ENCODE data around the gene CYFIP1. TPM values are rescaled to one million over a fixed set of nuclear protein-coding genes. Genes with fewer than 3 reads are reported as not detected.

CYFIP1 gene
- total and polyA plus RNA-seq, 7 experiments from 2014 or later, result 0.40 to 37.8 (median 10.0) TPM

- H3K36me3 Mint-ChIP-seq, result no peaks in the 10 kb centered on the region
- ATAC-seq, result no peak
- H3K36me3 ChIP-seq (ENCODE audit: control insufficient read depth in 2 of 3, insufficient read depth in 3 of 3, low read length in 3 of 3), result no peaks in the 10 kb centered on the region
- H3K27me3 ChIP-seq (ENCODE audit: control insufficient read depth in 2 of 2, insufficient read depth in 2 of 2, low read length in 2 of 2), result no peaks in the 10 kb centered on the region
- intact Hi-C loops (cut with micrococcal nuclease), result no loop called here
- ChIA-PET CTCF (no interaction called here), POLR2A (no interaction called here)
- H3K9me3 Mint-ChIP-seq, result no peaks in the 10 kb centered on the region
- H3K27ac ChIP-seq (ENCODE audit: low read depth, low read length), result no peak overlapping the region
- H3K9me3 ChIP-seq (ENCODE audit: control insufficient read depth in 2 of 3, low read length in 3 of 3), result no peaks in the 10 kb centered on the region
- H3K4me3 Mint-ChIP-seq, result no peak overlapping the region
- H3K27me3 Mint-ChIP-seq, result no peaks in the 10 kb centered on the region
- no peak overlapping the region for H3K27ac Mint-ChIP-seq
- H3K4me1 Mint-ChIP-seq, result peaks cover 0 to 15% (median 0%) of the 10 kb centered on the region in 7 donors
- no peak for DNase-seq
- H3K4me3 ChIP-seq (ENCODE audit: low read length), result no peak overlapping the region
- H3K4me1 ChIP-seq (ENCODE audit: control insufficient read depth in 2 of 2, insufficient read depth in 2 of 2, low read length in 2 of 2), result no peaks in the 10 kb centered on the region
Measured at GRCh38 chr15:22933641-22934061, 46.5 kb downstream of the CYFIP1 start.

- Mint-ChIP-seq H3K36me3 (no peaks in the 10 kb centered on the region), H3K9me3 (no peaks in the 10 kb centered on the region), H3K27ac (no peak overlapping the region), H3K27me3 (no peaks in the 10 kb centered on the region), H3K4me3 (no peak overlapping the region), H3K4me1 (peaks cover 0 to 12% (median 0%) of the 10 kb centered on the region in 7 donors)
- ATAC-seq (no peak), DNase-seq (no peak)
- ChIA-PET POLR2A (no interaction called here), CTCF (no interaction called here)
- Histone ChIP-seq H3K27me3 (ENCODE audit: control insufficient read depth in 2 of 2, insufficient read depth in 2 of 2, low read length in 2 of 2) (no peaks in the 10 kb centered on the region), H3K4me1 (ENCODE audit: control insufficient read depth in 2 of 2, insufficient read depth in 2 of 2, low read length in 2 of 2) (no peaks in the 10 kb centered on the region), H3K27ac (ENCODE audit: low read depth, low read length) (no peak overlapping the region), H3K36me3 (ENCODE audit: control insufficient read depth in 2 of 3, insufficient read depth in 3 of 3, low read length in 3 of 3) (no peaks in the 10 kb centered on the region), H3K9me3 (ENCODE audit: control insufficient read depth in 2 of 3, low read length in 3 of 3) (no peaks in the 10 kb centered on the region), H3K4me3 (ENCODE audit: low read length) (no peak overlapping the region)
- intact Hi-C loops (cut with micrococcal nuclease), result no loop called here
Measured at GRCh38 chr15:22931784-22932536, 48.2 kb downstream of the CYFIP1 start.

- Histone ChIP-seq H3K4me1 (ENCODE audit: control insufficient read depth in 2 of 2, insufficient read depth in 2 of 2, low read length in 2 of 2) (no peaks in the 10 kb centered on the region), H3K27ac (ENCODE audit: low read depth, low read length) (no peak overlapping the region), H3K4me3 (ENCODE audit: low read length) (no peak overlapping the region), H3K9me3 (ENCODE audit: control insufficient read depth in 2 of 3, low read length in 3 of 3) (no peaks in the 10 kb centered on the region), H3K27me3 (ENCODE audit: control insufficient read depth in 2 of 2, insufficient read depth in 2 of 2, low read length in 2 of 2) (no peaks in the 10 kb centered on the region), H3K36me3 (ENCODE audit: control insufficient read depth in 2 of 3, insufficient read depth in 3 of 3, low read length in 3 of 3) (no peaks in the 10 kb centered on the region)
- peaks cover 0 to 2% (median 0%) of the 10 kb centered on the region in 7 donors for H3K4me1 Mint-ChIP-seq
- no peaks in the 10 kb centered on the region for H3K9me3 Mint-ChIP-seq
- ChIA-PET POLR2A (no interaction called here), CTCF (no interaction called here)
- DNase-seq, result no peak
- no peak overlapping the region for H3K4me3 Mint-ChIP-seq
- intact Hi-C loops (cut with micrococcal nuclease), result no loop called here
- no peaks in the 10 kb centered on the region for H3K36me3 Mint-ChIP-seq
- H3K27ac Mint-ChIP-seq, result no peak overlapping the region
- H3K27me3 Mint-ChIP-seq, result no peaks in the 10 kb centered on the region
- ATAC-seq, result no peak
Measured at GRCh38 chr15:22930782-22931484, 49.2 kb downstream of the CYFIP1 start.

GRCh38 chr15:22927761-22928160, 52.4 kb downstream of the CYFIP1 start:
- Histone ChIP-seq H3K36me3 (ENCODE audit: control insufficient read depth in 2 of 3, insufficient read depth in 3 of 3, low read length in 3 of 3) (no peaks in the 10 kb centered on the region), H3K4me1 (ENCODE audit: control insufficient read depth in 2 of 2, insufficient read depth in 2 of 2, low read length in 2 of 2) (no peaks in the 10 kb centered on the region), H3K4me3 (ENCODE audit: low read length) (no peak overlapping the region), H3K27me3 (ENCODE audit: control insufficient read depth in 2 of 2, insufficient read depth in 2 of 2, low read length in 2 of 2) (no peaks in the 10 kb centered on the region), H3K9me3 (ENCODE audit: control insufficient read depth in 2 of 3, low read length in 3 of 3) (no peaks in the 10 kb centered on the region), H3K27ac (ENCODE audit: low read depth, low read length) (no peak overlapping the region)
- Mint-ChIP-seq H3K27me3 (no peaks in the 10 kb centered on the region), H3K4me1 (no peaks in the 10 kb centered on the region), H3K27ac (no peak overlapping the region), H3K9me3 (no peaks in the 10 kb centered on the region), H3K4me3 (no peak overlapping the region), H3K36me3 (peaks cover 0 to 3% (median 0%) of the 10 kb centered on the region in 5 donors)
- intact Hi-C loops (cut with micrococcal nuclease), result no loop called here
- ATAC-seq (no peak), DNase-seq (no peak)
- ChIA-PET CTCF (no interaction called here), POLR2A (no interaction called here)

GRCh38 chr15:22925875-22926274, 54.3 kb downstream of the CYFIP1 start:
- Mint-ChIP-seq H3K4me3 (no peak overlapping the region), H3K27ac (no peak overlapping the region), H3K36me3 (peaks cover 0 to 3% (median 0%) of the 10 kb centered on the region in 5 donors), H3K27me3 (no peaks in the 10 kb centered on the region), H3K4me1 (no peaks in the 10 kb centered on the region), H3K9me3 (no peaks in the 10 kb centered on the region)
- intact Hi-C loops (cut with micrococcal nuclease), result no loop called here
- Histone ChIP-seq H3K27ac (ENCODE audit: low read depth, low read length) (no peak overlapping the region), H3K4me1 (ENCODE audit: control insufficient read depth in 2 of 2, insufficient read depth in 2 of 2, low read length in 2 of 2) (no peaks in the 10 kb centered on the region), H3K4me3 (ENCODE audit: low read length) (no peak overlapping the region), H3K9me3 (ENCODE audit: control insufficient read depth in 2 of 3, low read length in 3 of 3) (no peaks in the 10 kb centered on the region), H3K36me3 (ENCODE audit: control insufficient read depth in 2 of 3, insufficient read depth in 3 of 3, low read length in 3 of 3) (no peaks in the 10 kb centered on the region), H3K27me3 (ENCODE audit: control insufficient read depth in 2 of 2, insufficient read depth in 2 of 2, low read length in 2 of 2) (no peaks in the 10 kb centered on the region)
- DNase-seq (no peak), ATAC-seq (no peak)
- ChIA-PET POLR2A (no interaction called here), CTCF (no interaction called here)

- no peak for ATAC-seq
- Mint-ChIP-seq H3K36me3 (peaks cover 0 to 3% (median 0%) of the 10 kb centered on the region in 5 donors), H3K4me1 (no peaks in the 10 kb centered on the region)
Measured at GRCh38 chr15:22922003-22922402, 58.2 kb downstream of the CYFIP1 start.

GRCh38 chr15:22919171-22919570, 61.0 kb downstream of the CYFIP1 start:
- POLR2A ChIA-PET, result no interaction called here
- H3K4me3 Mint-ChIP-seq, result no peak overlapping the region

More at GRCh38 chr15:22922003-22922402, 58.2 kb downstream of the CYFIP1 start:
- no peak overlapping the region for H3K27ac Mint-ChIP-seq
- ChIA-PET POLR2A (no interaction called here), CTCF (no interaction called here)
- no peaks in the 10 kb centered on the region for H3K27me3 Mint-ChIP-seq
- Histone ChIP-seq H3K9me3 (ENCODE audit: control insufficient read depth in 2 of 3, low read length in 3 of 3) (no peaks in the 10 kb centered on the region), H3K4me3 (ENCODE audit: low read length) (no peak overlapping the region), H3K27ac (ENCODE audit: low read depth, low read length) (no peak overlapping the region), H3K27me3 (ENCODE audit: control insufficient read depth in 2 of 2, insufficient read depth in 2 of 2, low read length in 2 of 2) (no peaks in the 10 kb centered on the region), H3K4me1 (ENCODE audit: control insufficient read depth in 2 of 2, insufficient read depth in 2 of 2, low read length in 2 of 2) (no peaks in the 10 kb centered on the region), H3K36me3 (ENCODE audit: control insufficient read depth in 2 of 3, insufficient read depth in 3 of 3, low read length in 3 of 3) (no peaks in the 10 kb centered on the region)
- H3K4me3 Mint-ChIP-seq, result no peak overlapping the region
- DNase-seq, result no peak
- H3K9me3 Mint-ChIP-seq, result no peaks in the 10 kb centered on the region
- intact Hi-C loops (cut with micrococcal nuclease), result no loop called here

More at GRCh38 chr15:22919171-22919570, 61.0 kb downstream of the CYFIP1 start:
- no peaks in the 10 kb centered on the region for H3K36me3 ChIP-seq (ENCODE audit: control insufficient read depth in 2 of 3, insufficient read depth in 3 of 3, low read length in 3 of 3)
- CTCF ChIA-PET, result no interaction called here
- intact Hi-C loops (cut with micrococcal nuclease), result no loop called here
- H3K9me3 ChIP-seq (ENCODE audit: control insufficient read depth in 2 of 3, low read length in 3 of 3), result no peaks in the 10 kb centered on the region
- DNase-seq, result no peak
- no peak overlapping the region for H3K27ac ChIP-seq (ENCODE audit: low read depth, low read length)
- Mint-ChIP-seq H3K36me3 (peaks cover 0 to 2% (median 0%) of the 10 kb centered on the region in 5 donors), H3K27me3 (no peaks in the 10 kb centered on the region), H3K9me3 (no peaks in the 10 kb centered on the region), H3K4me1 (no peaks in the 10 kb centered on the region), H3K27ac (no peak overlapping the region)
- no peak for ATAC-seq
- no peaks in the 10 kb centered on the region for H3K4me1 ChIP-seq (ENCODE audit: control insufficient read depth in 2 of 2, insufficient read depth in 2 of 2, low read length in 2 of 2)
- no peak overlapping the region for H3K4me3 ChIP-seq (ENCODE audit: low read length)
- H3K27me3 ChIP-seq (ENCODE audit: control insufficient read depth in 2 of 2, insufficient read depth in 2 of 2, low read length in 2 of 2), result no peaks in the 10 kb centered on the region

All from naive thymus-derived CD4-positive, alpha-beta T cell (primary cell).